ENCODE results near the gene CCDC92.

DNA sequence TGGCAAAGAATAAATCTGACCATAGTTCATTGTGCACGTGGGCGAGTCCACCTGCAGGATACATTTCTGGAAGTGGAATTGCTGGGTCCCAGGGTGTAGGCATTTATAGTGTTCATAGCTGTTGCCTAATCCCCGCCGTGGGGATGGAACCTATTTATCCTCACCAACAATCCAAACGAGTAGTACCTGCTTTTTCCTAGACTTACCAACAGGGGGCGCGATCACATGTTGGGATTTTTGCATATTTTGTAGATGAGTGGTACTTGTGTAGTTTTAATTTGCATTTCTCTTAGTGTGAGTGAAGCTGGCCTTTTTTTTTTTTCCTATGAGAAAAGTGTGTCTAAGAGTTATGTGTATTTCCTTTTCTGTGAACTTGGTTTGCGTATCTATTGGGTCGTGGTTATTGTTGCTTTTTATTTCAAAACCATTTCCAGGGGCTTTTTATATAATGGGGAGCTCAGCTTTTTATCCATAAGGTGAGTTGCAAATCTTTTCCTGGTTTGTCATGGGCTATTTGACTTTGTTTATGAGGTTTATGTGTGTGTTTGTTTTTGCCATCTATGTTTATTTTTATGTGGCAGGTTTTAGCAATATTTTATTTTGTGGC lies 67.2 kb downstream of the CCDC92 start:
- peak; percentile 90 for TF ChIP-seq CTCF (IDR thresholded peaks at IDR 0.05; ENCODE audit: insufficient read depth, low read depth, low read length)
- TF ChIP-seq EZH2 (IDR thresholded peaks at IDR 0.05; ENCODE audit: insufficient read depth, low read length), result no peak

Measured in astrocyte (in vitro differentiated cells and primary cell).